Measurements from ENCODE around the gene DDI2. TPM values are rescaled to one million over a fixed set of nuclear protein-coding genes. Genes with fewer than 3 reads are reported as not detected.
"Not testable (repeated sequence)": the region's sequence is repeated elsewhere in the genome, so short reads cannot be mapped to it uniquely, and the experiment has no call there.

Gene DDI2
- total and polyA plus RNA-seq, 10 of the 15 experiments (the other 5 are each of a cell fraction or from before 2014, with no cell fraction given), result 3.3 to 33.1 (median 11.6) TPM

DNA sequence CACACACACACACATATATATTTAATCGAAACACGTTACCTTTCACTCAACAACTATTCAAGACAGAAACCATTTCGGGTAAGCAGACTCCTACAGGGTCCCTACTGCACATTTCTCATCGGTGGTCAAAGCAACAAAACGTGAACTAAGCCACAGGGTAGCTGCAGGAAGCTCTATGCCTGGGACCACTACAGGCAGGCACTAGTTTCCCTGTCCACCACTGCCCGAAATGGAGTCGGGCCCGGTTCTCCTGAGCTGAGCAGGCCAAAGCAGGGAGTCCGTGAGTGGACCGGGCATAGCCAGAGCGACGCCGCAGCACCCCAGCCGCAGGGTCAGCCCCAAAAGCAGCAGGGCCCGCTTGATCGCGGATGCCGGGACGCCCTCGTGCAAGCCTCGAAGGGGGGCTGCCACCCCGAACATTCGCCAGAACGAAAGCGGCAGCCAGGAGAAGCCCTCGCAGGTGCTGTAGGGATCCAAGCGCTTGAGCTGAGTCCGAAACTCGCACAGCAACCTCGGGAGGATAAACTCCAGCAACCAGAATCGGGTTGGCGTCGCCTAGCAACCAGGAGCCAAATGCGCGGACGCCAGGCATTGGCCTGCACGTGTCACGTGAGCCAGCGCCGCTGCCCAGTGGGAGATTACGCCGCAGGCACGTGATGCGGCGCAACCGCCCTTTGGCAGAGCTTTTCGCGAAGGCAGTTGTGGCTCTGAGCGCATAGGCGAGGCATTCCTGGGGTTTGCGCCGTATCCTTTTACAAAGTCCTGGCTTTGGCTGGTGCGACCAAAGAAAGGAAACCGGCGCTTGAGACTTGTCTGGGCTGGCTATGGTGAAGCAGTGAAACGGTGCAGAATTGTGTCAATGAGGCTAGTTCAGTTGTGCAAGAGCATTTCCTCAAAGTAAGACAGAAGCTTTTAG, 13.9 kb upstream of the DDI2 start (continued):
- TF ChIP-seq CEBPB (IDR thresholded peaks at IDR 0.05; ENCODE audit: borderline replicate concordance in 1 of 2, low read depth in 2 of 2, low read length in 2 of 2), result no peak
- peak; percentile 99 for TF ChIP-seq RAD51 (IDR thresholded peaks at IDR 0.05)
- TF ChIP-seq BMI1 (IDR thresholded peaks at IDR 0.05; ENCODE audit: borderline replicate concordance), result peak; percentile 99
- TF ChIP-seq CREB1 (IDR thresholded peaks at IDR 0.05; ENCODE audit: low read depth), result peak; percentile 45; the same call in 1 of the 2 replicates

- H3K9ac ChIP-seq (ENCODE audit: control insufficient read depth, insufficient read depth, low read length); BruUV-seq (replicated peaks); H3K36me3 ChIP-seq (ENCODE audit: control insufficient read depth in 2 of 2, insufficient read depth in 2 of 2, low read length in 1 of 2); H3K27ac ChIP-seq (ENCODE audit: control insufficient read depth, insufficient read depth); H3K27me3 ChIP-seq (replicated peaks in 1 of 2; ENCODE audit: control insufficient read depth in 2 of 2, insufficient read depth in 2 of 2, low read length in 1 of 2); FAIRE-seq; H3K4me1 ChIP-seq (ENCODE audit: control insufficient read depth, insufficient read depth, low read length); ATAC-seq; H4K20me1 ChIP-seq (ENCODE audit: control insufficient read depth, insufficient read depth); H3K9me3 ChIP-seq (replicated peaks; ENCODE audit: control insufficient read depth, insufficient read depth, low read length); in situ Hi-C loops (cut with MboI); DNase-seq (ENCODE audit: low read depth, low spot score); intact Hi-C loops (cut with micrococcal nuclease; ENCODE audit: unreplicated experiment); H3K79me2 ChIP-seq (ENCODE audit: control insufficient read depth, insufficient read depth, low read length): not testable (repeated sequence)
- WGBS (ENCODE audit: insufficient coverage, insufficient replicate concordance, low lambda C conversion rate, missing lambda C conversion rate), result 73% methylated on average over 13 of the region's 13 CpGs
- TF ChIP-seq ZNF217 (IDR thresholded peaks at IDR 0.05) (0 out of 2 replicates have a peak, but pooled peaks have one; percentile 25), CBX5 (IDR thresholded peaks at IDR 0.05; ENCODE audit: low read depth) (0 out of 2 replicates have a peak, but pooled peaks have one; percentile 3), SMAD1 (IDR thresholded peaks at IDR 0.05; ENCODE audit: low read depth, partially characterized antibody) (peak; percentile 14)
- TF ChIP-seq, protein P1, sequence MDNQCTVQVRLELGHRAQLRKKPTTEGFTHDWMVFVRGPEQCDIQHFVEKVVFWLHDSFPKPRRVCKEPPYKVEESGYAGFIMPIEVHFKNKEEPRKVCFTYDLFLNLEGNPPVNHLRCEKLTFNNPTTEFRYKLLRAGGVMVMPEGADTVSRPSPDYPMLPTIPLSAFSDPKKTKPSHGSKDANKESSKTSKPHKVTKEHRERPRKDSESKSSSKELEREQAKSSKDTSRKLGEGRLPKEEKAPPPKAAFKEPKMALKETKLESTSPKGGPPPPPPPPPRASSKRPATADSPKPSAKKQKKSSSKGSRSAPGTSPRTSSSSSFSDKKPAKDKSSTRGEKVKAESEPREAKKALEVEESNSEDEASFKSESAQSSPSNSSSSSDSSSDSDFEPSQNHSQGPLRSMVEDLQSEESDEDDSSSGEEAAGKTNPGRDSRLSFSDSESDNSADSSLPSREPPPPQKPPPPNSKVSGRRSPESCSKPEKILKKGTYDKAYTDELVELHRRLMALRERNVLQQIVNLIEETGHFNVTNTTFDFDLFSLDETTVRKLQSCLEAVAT (IDR thresholded peaks at IDR 0.05), result 0 out of 2 replicates have a peak, but pooled peaks have one; percentile 23
- Histone ChIP-seq H2AFZ (ENCODE audit: control insufficient read depth, low read depth, low read length) (peak overlapping the region; percentile 97), H3K4me2 (ENCODE audit: control insufficient read depth, insufficient read depth) (peak overlapping the region; percentile 94), H3K4me3 (peak overlapping the region; percentile 69; the same call in 1 of the 2 replicates)
- SMC1A ChIA-PET (ENCODE audit: uncharacterized antibody, unreplicated experiment), result interaction anchor here (1.1 to 1.8 kb wide), 6 partner anchors 12 to 24 kb away, joined by 3 to 5 read pairs (median 4); no protein-coding TSS in a partner anchor
- POLR2A ChIA-PET, result interaction anchor here (1.1 to 2.4 kb wide), 3 partner anchors 10 to 14 kb away, joined by 4 to 18 read pairs (median 4); no protein-coding TSS in a partner anchor
- CTCF ChIA-PET, result interaction anchor here (0.8 to 1.6 kb wide), 5 partner anchors 12 to 188 kb away, joined by 3 to 8 read pairs (median 4); partner anchors contain the start of gene DDI2
- RAD21 ChIA-PET (ENCODE audit: unreplicated experiment), result interaction anchor here (1.0 kb wide), 1 partner anchor 137 kb away, joined by 3 read pairs; no protein-coding TSS in a partner anchor
Observed at GRCh38 chr1:15603966-15604282, 13.3 kb upstream of the DDI2 start.

- H3K4me1 ChIP-seq (ENCODE audit: control insufficient read depth, insufficient read depth, low read length); H3K4me2 ChIP-seq (ENCODE audit: control insufficient read depth, insufficient read depth); H3K79me2 ChIP-seq (ENCODE audit: control insufficient read depth, insufficient read depth, low read length); H3K4me3 ChIP-seq; BruUV-seq (replicated peaks); H2AFZ ChIP-seq (ENCODE audit: control insufficient read depth, low read depth, low read length); ATAC-seq; DNase-seq (ENCODE audit: low read depth, low spot score); H4K20me1 ChIP-seq (ENCODE audit: control insufficient read depth, insufficient read depth); H3K27ac ChIP-seq (ENCODE audit: control insufficient read depth, insufficient read depth); H3K9me3 ChIP-seq (replicated peaks; ENCODE audit: control insufficient read depth, insufficient read depth, low read length); H3K27me3 ChIP-seq (replicated peaks in 1 of 2; ENCODE audit: control insufficient read depth in 2 of 2, insufficient read depth in 2 of 2, low read length in 1 of 2); FAIRE-seq; in situ Hi-C loops (cut with MboI); H3K36me3 ChIP-seq (ENCODE audit: control insufficient read depth in 2 of 2, insufficient read depth in 2 of 2, low read length in 1 of 2); H3K9ac ChIP-seq (ENCODE audit: control insufficient read depth, insufficient read depth, low read length); intact Hi-C loops (cut with micrococcal nuclease; ENCODE audit: unreplicated experiment): not testable (repeated sequence)
- RAD21 ChIA-PET (ENCODE audit: unreplicated experiment), result interaction anchor here (0.6 kb wide), 1 partner anchor 245 kb away, joined by 3 read pairs; no protein-coding TSS in a partner anchor
- POLR2A ChIA-PET, result interaction anchor here (0.9 to 2.4 kb wide), 3 partner anchors 10 to 23 kb away, joined by 3 to 18 read pairs (median 4); no protein-coding TSS in a partner anchor
- CTCF ChIA-PET, result interaction anchor here (1.0 to 1.6 kb wide), 3 partner anchors 9 to 23 kb away, joined by 3 to 4 read pairs (median 3); partner anchors contain the start of gene DDI2
- SMC1A ChIA-PET (ENCODE audit: uncharacterized antibody, unreplicated experiment), result interaction anchor here (1.4 to 1.8 kb wide), 4 partner anchors 12 to 23 kb away, joined by 3 to 5 read pairs (median 4); no protein-coding TSS in a partner anchor
- 95% methylated on average over 21 of the region's 21 CpGs for WGBS (ENCODE audit: insufficient coverage, insufficient replicate concordance, low lambda C conversion rate, missing lambda C conversion rate)
Observed at GRCh38 chr1:15604400-15604799, 12.9 kb upstream of the DDI2 start.

Measured in GM12878 (cell line).